HG03457 (cell line): Measurements from ENCODE around the gene LAMC3.
"Not testable (repeated sequence)": the region's sequence is repeated elsewhere in the genome, so short reads cannot be mapped to it uniquely, and the experiment has no call there.

Source experiments
- ATAC-seq: cut with Tn5 transposase; IDR thresholded peaks from one replicate; pipeline ENCODE4 v1.9.1; 2021; ENCODE audit warnings: moderate number of reproducible peaks; ENCODE audit not compliant: unreplicated experiment

LAMC3 gene

DNA sequence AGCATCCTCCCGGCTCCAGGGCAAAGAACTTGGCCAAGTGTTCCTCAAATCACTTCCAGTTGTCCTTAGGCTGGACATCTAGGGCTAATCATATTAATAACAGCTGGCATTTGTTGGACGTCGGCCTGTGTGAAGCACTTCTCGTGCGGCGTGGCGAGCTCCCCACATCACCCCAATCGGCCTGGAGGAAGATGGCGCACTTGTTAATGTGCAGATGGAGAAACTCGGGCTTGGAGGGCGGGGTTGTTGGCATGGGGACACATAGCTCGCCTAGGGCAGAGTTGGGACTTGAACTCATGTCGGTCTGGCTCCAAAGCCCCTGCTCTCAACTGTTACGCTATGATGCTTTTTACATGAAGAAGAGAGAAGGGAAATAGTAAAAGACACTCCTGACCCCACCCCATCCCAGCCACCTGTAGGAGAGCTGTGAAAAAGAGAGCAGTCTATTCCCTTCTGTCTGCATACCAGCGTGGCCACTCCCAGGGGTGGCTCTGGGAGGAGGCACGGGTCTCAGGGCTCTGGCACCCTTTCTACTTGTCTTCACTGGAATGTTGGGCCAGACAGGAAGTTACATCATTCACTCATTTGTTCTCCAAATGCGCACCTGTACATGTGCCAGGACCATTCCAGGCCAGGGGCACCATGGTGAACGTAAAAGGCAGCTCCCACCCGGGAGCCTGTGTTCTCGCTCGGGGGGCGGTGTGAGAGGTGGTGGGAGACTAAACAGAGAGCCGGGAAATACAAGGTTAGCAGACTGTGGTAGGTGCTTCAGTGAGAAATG lies 103.6 kb downstream of the LAMC3 start:
- no peak for ATAC-seq

DNA sequence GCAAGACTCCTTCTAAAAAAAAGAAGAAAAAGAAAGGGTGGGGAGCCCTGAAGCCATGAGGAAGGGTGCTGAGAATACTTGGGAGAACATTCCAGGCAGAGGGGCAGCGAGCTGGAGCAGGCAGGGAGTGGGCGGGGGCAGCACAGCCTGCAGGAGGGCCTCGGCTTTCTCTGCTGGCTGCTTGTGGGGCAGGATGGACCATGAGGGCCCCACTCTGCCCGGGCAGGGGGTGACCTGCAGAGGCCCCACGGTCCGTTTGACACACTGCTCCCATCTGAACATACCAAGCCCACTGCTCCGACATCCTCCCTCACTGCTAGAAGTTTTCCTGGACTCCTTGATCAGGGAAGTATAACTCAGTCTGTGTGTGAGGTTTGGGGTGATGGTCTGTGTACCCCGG lies 104.7 kb downstream of the LAMC3 start:
- no peak for ATAC-seq

DNA sequence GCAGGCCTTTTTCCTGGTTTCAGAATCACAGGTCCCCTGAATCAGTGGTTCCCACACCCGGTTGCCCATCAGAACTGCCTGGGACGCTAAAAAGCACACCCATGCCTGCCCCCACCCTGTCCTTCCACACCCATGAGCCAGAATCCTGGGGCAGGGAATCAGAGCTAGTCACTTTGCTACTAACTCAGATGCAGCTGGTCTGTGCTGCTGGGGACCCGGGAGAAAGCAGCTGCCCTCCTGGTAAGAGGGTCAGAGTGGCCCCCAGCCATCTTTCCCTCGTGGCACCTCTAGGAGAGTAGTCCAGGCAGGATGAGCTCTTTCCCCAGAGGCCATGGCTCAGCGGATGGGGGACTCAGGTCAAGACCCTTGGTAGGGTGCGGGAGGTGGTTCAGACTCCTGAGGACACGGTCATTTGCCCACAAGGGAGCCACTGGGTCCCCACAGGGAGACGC lies 105.1 kb downstream of the LAMC3 start:
- no peak for ATAC-seq

DNA sequence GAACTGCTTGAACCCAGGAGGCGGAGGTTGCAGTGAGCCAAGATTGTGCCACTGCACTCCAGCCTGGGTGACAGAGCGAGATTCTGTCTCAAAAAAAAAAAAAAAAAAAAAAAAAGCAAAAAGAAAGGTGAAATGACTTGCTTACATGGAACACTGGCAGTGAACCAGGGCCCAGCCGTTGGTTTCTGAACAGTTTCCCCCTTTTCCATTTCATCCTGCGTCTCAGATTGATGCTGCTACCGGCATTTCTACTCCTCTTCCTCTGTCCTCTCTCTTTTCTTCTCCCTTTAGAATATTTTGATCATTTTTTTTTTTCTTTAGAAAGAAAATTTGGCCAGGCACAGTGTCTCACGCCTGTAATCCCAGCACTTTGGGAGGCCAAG lies 106.4 kb downstream of the LAMC3 start:
- ATAC-seq: not testable (repeated sequence)

- no peak for ATAC-seq
Observed at GRCh38 chr9:131116281-131117120, 107.5 kb downstream of the LAMC3 start.

DNA sequence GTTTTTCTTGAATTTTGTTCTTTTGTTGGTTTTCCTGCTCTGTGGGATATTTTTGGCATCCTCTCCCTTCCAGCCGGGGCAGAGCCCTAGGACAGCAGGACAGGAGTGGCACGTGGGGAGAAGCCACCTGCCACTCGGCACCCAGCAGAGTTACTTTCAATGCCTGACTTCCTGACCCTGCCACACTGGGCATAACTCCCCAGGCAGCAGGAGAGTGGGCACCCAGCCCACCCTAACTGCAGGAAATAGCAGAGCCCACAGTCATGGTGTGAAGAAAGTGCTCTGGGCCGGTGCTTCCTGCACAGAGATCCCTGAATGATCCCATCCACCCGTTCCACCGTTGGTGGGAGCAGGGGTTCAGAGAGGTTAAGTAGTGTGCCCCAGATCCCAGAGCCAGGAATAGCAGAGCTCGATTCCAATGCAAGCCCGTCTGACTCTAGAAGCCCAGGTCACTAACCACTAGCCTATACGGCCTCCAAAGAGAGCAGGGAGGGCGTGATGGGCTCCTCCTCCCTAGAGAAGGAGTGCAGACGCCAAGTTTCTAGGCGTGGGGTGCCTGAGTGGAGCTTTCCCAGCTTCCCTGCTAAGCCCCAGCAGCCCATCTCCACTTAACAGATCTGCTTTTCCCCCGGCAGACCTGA lies 108.3 kb downstream of the LAMC3 start:
- ATAC-seq: no peak

DNA sequence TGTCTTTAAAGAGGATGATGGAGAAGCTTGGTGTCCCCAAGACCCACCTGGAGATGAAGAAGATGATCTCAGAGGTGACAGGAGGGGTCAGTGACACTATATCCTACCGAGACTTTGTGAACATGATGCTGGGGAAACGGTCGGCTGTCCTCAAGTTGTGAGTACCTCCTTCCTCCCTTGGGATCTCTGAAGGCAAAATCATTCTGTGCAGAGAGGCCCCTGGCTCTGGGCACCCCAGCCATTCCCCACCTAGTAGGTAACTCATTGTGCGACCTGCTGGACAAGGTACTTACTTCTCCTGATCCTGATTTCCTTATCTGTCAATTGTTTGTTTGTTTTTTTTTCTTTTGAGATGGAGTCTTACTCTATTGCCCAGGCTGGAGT lies 108.8 kb downstream of the LAMC3 start:
- no peak for ATAC-seq

DNA sequence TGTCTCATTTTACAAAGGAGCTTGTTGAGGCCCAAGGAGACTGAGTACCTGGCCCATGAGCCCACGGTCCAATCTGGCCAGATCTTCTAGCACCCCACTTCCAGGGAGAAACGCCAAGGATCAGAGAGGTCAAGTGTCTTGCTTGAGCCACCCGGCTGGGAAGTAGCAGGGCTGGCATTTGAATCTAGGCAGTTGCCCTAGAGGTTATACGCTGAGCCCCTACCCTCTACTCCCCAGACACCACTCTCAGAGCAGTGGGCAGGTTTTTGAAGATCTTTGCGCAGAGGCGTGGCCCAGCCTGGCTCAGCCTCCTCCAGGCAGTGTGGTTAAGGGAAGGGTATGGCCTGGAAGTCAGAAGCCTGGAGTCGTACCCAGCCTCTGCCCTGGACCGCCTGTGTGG lies 110.6 kb downstream of the LAMC3 start:
- no peak for ATAC-seq

GRCh38 chr9:131120620-131121228 lies 111.8 kb downstream of the LAMC3 start:
- ATAC-seq: no peak

DNA sequence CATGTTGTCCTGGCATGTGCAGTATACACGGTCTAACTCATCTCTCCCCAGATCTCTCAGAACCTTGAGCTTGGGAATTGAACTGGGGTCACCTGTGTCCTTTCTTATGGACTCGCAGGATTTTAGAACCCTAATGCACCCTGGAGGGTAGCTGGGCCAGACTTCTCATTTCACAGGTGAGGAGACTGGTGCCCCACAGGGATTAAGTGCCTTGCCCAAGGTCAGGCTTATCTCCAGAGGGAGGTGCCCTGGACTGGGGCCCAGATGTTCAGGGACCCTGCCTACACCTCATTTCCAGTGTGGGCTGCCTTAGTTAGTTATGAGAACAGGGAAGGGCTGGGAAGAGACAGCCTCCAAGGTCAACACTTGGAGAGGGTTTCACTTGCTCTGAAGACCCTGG lies 112.4 kb downstream of the LAMC3 start:
- ATAC-seq: no peak

GRCh38 chr9:131122158-131122557 lies 113.2 kb downstream of the LAMC3 start:
- ATAC-seq: no peak

DNA sequence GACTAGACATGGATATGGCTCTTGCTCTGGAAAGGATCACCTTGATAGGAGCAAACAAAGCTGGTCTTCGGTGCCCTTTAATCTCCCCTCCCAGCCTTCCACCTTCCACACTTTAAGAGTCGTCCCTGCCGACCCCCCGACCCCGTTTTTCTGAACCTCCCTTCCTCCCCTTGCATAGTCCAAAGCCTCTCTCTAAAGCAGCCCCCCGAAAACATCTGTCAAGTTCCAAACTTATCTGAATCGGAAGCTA lies 116.0 kb downstream of the LAMC3 start:
- peak; percentile 11 for ATAC-seq

GRCh38 chr9:131125288-131126058 lies 116.5 kb downstream of the LAMC3 start, which contains the start of gene NUP214:
Gene NUP214 (plus strand): TSS chr9:131125586. CDS start chr9:131125705, 119 bp downstream.
- peak; percentile 88 for ATAC-seq

- ATAC-seq: no peak
Observed at GRCh38 chr9:131126059-131126426, 117.1 kb downstream of the LAMC3 start.

DNA sequence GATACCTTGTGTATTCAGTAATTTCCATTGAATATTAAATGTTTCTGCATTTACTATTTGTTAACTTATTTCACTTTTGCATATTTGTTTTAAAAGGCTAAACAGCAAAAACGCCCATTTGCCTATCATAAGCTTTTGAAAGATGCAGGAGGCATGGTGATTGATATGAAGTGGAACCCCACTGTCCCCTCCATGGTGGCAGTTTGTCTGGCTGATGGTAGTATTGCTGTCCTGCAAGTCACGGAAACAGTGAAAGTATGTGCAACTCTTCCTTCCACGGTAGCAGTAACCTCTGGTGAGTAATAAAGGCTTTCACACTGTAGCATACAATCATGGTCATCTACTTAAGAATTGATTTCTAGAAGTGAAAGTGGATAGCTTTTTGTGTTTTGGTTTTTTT lies 120.2 kb downstream of the LAMC3 start:
- ATAC-seq: no peak

DNA sequence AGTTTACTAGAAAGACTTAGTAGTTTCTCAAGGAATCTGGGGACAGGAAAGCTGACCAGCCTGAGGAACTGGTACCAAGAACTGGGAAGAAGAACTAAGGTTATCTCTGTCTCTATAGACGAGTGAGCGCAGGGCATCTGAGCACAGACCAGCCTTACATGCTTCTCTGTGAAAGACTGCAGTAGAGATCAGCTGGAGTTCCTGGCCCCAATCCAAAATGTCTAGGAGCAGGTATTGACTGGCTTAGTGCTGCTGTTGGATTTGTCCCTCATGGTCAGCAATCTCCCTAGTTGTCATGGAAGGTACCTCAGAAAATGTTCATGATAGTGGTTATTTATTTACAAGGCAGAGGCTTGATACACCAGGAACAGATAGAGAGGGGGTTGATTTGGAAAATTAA lies 129.7 kb downstream of the LAMC3 start:
- ATAC-seq: no peak

- no peak for ATAC-seq
Observed at GRCh38 chr9:131140112-131140511, 131.1 kb downstream of the LAMC3 start.

- ATAC-seq: no peak
Observed at GRCh38 chr9:131140550-131140949, 131.6 kb downstream of the LAMC3 start.

- ATAC-seq: no peak
Observed at GRCh38 chr9:131142160-131142559, 133.2 kb downstream of the LAMC3 start.
